ENCODE results near the gene RAB11FIP4. TPM values are rescaled to one million over a fixed set of nuclear protein-coding genes. Genes with fewer than 3 reads are reported as not detected.

RAB11FIP4 gene
- total and polyA plus RNA-seq, 9 donors, result 1.8 to 16.5 (median 6.4) TPM

DNA sequence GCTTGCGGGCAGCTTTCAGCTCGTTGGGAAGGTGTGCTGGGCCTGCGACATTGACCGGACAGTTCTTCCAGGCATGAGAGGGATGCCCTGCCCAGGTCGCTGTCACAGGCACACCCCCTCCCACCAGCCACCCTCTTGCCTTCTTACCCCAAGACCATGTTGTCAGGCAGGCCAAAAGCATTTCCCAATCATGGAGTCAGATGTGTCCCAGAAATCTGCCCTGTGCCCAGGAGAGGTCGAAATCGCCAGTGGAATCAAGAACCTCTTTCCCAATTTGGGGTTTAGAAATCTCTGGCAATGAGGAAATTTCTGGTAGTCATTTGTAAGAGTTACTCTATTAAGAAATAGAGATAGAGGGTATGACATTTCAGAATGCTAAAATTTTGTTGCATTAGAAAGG lies 177.1 kb downstream of the RAB11FIP4 start:
- 87 to 94% (median 93%) methylated on average over 7 of the region's 7 CpGs for WGBS, 3 donors
- peak; percentile 47 for TF ChIP-seq EP300 (IDR thresholded peaks at IDR 0.05)
- TF ChIP-seq POLR2A (IDR thresholded peaks at IDR 0.05), result no peak
- TF ChIP-seq, protein P1, sequence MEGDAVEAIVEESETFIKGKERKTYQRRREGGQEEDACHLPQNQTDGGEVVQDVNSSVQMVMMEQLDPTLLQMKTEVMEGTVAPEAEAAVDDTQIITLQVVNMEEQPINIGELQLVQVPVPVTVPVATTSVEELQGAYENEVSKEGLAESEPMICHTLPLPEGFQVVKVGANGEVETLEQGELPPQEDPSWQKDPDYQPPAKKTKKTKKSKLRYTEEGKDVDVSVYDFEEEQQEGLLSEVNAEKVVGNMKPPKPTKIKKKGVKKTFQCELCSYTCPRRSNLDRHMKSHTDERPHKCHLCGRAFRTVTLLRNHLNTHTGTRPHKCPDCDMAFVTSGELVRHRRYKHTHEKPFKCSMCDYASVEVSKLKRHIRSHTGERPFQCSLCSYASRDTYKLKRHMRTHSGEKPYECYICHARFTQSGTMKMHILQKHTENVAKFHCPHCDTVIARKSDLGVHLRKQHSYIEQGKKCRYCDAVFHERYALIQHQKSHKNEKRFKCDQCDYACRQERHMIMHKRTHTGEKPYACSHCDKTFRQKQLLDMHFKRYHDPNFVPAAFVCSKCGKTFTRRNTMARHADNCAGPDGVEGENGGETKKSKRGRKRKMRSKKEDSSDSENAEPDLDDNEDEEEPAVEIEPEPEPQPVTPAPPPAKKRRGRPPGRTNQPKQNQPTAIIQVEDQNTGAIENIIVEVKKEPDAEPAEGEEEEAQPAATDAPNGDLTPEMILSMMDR (IDR thresholded peaks at IDR 0.05), result no peak
- peak in 1 of 5 donors; percentile 63 for DNase-seq
- intact Hi-C loops (cut with DNase I), result no loop called here
- Histone ChIP-seq H3K9me3 (no peaks in the 10 kb centered on the region), H3K27me3 (no peaks in the 10 kb centered on the region), H3K4me1 (ENCODE audit: insufficient read depth) (peaks cover 28% of the 10 kb centered on the region), H3K36me3 (no peaks in the 10 kb centered on the region), H3K27ac (peak overlapping the region in 1 of 2 donors; percentile 15), H3K4me3 (no peak overlapping the region)

DNA sequence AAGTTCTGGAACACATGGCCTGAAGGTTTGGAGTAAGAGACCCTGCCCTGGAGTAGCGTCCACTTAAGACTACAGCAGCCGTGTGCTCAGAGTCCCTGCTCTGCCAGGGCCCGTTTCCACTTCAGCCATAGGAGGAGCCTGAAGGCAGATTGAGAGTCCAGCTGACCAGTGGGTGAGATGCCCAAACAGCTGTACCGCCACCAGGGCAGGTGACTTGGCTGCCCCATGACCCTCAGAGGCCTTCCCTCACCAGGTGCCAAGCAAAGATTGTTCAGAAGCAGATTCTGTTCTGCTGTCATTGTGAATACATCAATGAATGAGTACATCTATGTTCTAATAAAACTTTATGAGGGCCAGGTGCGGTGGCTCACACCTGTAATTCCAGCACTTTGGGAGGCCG lies 178.8 kb downstream of the RAB11FIP4 start:
- Histone ChIP-seq H3K27ac (peak overlapping the region; percentile 22 to 72), H3K9me3 (no peaks in the 10 kb centered on the region), H3K4me3 (no peak overlapping the region), H3K36me3 (no peaks in the 10 kb centered on the region), H3K27me3 (no peaks in the 10 kb centered on the region), H3K4me1 (ENCODE audit: insufficient read depth) (peaks cover 28% of the 10 kb centered on the region)
- no peak for TF ChIP-seq POLR2A (IDR thresholded peaks at IDR 0.05)
- TF ChIP-seq, protein P1 (IDR thresholded peaks at IDR 0.05), result no peak
- no peak for TF ChIP-seq EP300 (IDR thresholded peaks at IDR 0.05)
- no peak for DNase-seq
- WGBS, 3 donors, result 86 to 90% (median 87%) methylated on average over 6 of the region's 6 CpGs
- intact Hi-C loops (cut with DNase I), result loop anchor here in 1 of 4 donors (10.0 kb wide), 1 partner anchor 135 kb away; no protein-coding TSS in a partner anchor

DNA sequence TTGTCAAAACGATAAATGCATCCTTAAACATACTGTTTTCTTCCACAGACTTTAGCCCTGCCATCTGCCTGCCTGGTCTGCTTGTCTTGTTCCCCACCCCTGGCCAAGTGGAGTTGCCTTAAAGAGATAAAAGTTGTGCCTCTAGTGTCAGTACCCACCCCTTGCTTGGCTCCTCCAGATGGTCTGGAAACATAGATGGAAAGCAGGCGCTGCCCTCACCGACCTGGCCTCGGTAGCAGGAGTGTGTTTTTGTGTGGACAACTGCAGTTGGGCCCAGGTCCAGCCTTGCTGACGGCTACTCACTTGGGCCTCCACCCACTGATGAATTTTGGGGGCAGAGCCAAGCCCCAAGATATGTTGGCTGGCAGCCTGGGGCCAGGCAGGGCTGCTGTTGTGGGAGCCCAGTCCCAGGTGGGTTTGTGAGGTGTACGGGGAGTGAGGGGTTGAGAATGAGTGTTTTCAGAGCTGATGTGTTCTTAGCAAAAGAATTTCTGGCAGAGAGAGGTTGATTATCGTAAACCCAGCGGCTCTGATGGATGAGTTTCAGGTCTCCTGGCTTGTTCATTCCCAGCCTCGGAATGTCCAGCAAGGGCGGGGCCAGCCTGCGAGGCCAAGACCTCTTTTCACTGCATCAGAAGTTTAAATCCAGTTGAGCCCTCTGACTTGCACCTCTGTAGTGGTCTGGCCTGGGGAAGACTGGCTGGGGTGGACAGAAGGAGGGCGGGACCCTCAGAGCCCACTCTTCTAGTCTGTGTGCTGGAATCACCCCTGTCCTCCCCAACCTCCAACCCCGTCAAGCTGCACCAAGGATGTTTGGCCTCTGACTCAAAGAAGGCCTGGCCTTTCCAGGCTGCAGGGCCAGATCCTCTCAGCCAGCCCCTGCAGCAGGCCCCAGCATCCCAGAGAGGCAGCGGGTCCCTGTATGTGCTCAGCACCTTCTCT lies 179.7 kb downstream of the RAB11FIP4 start:
- Histone ChIP-seq H3K36me3 (no peaks in the 10 kb centered on the region), H3K9me3 (no peaks in the 10 kb centered on the region), H3K27ac (peak overlapping the region; percentile 23 to 72), H3K27me3 (no peaks in the 10 kb centered on the region), H3K4me1 (ENCODE audit: insufficient read depth) (peaks cover 28% of the 10 kb centered on the region), H3K4me3 (no peak overlapping the region)
- no peak for TF ChIP-seq POLR2A (IDR thresholded peaks at IDR 0.05)
- TF ChIP-seq EP300 (IDR thresholded peaks at IDR 0.05), result peak; percentile 33
- TF ChIP-seq, protein P1 (IDR thresholded peaks at IDR 0.05), result no peak
- WGBS, 3 donors, result 10 to 16% (median 13%) methylated on average over 14 of the region's 14 CpGs
- intact Hi-C loops (cut with DNase I), result loop anchor here in 1 of 4 donors (10.0 kb wide), 1 partner anchor 134 kb away; no protein-coding TSS in a partner anchor
- DNase-seq, result peak; percentile 88 to 94 (median 93)

DNA sequence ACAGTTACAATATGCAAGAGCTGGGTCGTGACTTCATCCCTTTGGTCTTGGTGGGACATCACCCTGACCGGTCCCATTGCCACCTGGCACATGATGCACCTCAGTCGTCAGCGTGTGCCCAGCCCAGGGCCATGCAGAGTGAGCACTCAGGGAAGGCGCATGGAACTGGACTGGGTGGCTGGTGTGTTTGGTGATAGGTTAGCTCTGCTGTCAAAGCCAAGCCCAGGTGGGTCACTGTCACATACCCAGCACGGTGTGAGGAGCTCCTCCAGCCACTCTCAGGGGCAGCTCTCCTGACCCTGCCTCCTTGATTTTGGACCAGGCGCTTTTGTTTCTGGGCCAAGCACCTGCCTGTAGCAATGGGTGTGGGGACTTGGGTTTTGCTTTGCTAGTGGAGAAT lies 180.9 kb downstream of the RAB11FIP4 start:
- Histone ChIP-seq H3K27ac (peak overlapping the region; percentile 26 to 72), H3K27me3 (no peaks in the 10 kb centered on the region), H3K36me3 (no peaks in the 10 kb centered on the region), H3K9me3 (no peaks in the 10 kb centered on the region), H3K4me3 (no peak overlapping the region), H3K4me1 (ENCODE audit: insufficient read depth) (peaks cover 25% of the 10 kb centered on the region)
- intact Hi-C loops (cut with DNase I), result loop anchor here in 1 of 4 donors (10.0 kb wide), 1 partner anchor 132 kb away; no protein-coding TSS in a partner anchor
- WGBS, 3 donors, result 89 to 92% (median 90%) methylated on average over 7 of the region's 7 CpGs
- TF ChIP-seq, protein P1 (IDR thresholded peaks at IDR 0.05), result no peak
- no peak for DNase-seq
